K562 (cell line): ENCODE measurements around the gene C12orf54. TPM values are rescaled to one million over a fixed set of nuclear protein-coding genes. Genes with fewer than 3 reads are reported as not detected.

ENCODE experiments used
- ATAC-seq: fragments of 200-7000 bp; cut with Tn5 transposase; 3 replicates; pipeline ENCODE4 v1.9.1; 2020; ENCODE audit warnings: moderate library complexity
- BruUV-seq: library from RNA; stranded (reverse); fragments of 400-500 nt; replicated peaks from 2 replicates; lab custom pipeline; 2021; lab: Mats Ljungman, UMichigan
- CTCF ChIA-PET: fragments of 300-600 bp; formaldehyde crosslinking; extraction: SDS; loops from one replicate; lab custom pipeline; 2021; ENCODE audit warnings: low intra/inter-chr PET ratio; lab: Yijun Ruan, JAX
- POLR2A ChIA-PET: fragments of 300-600, 350-650 bp; sonication (Branson Sonifier 250); formaldehyde crosslinking; extraction: SDS; loops from one replicate; lab custom pipeline; 2021; ENCODE audit warnings: antibody characterized with exemption, inconsistent platforms; lab: Yijun Ruan, JAX
- DNase-seq, 4 experiments: peaks; one replicate each; pipeline versions ENCODE4 v3.0.0 to v3.0.0-alpha.2; 2011 to 2018; ENCODE audit warnings: low spot score in 3 of 4, mixed read lengths in 3 of 4; ENCODE audit errors: extremely low read depth in 1 of 4
- FAIRE-seq: peaks from 2 replicates; lab custom pipeline; 2011; peaks lifted over from hg19 to GRCh38; lab: Jason Lieb, UNC
- H2AFZ ChIP-seq: 2 replicates; pipeline ENCODE4 v1.6.0; 2011; ENCODE audit warnings: low read depth, low read length, control low read depth, inconsistent platforms
- H3K27ac ChIP-seq: fragments of 200-600 bp; 3 replicates; pipeline ENCODE4 v1.8.0; 2011; ENCODE audit warnings: low read depth, mild to moderate bottlenecking, control low read depth, inconsistent platforms, low read length, moderate library complexity, mixed read lengths; ENCODE audit errors: extremely low read depth
- H3K27me3 ChIP-seq, 2 experiments: fragments of 300-600 bp in 1 of 2; 2 replicates in 1 of 2; 3 replicates in 1 of 2; pipeline versions ENCODE4 v1.6.0 to v1.8.0; 2011; ENCODE audit warnings: inconsistent platforms in 2 of 2, low read length in 2 of 2, mild to moderate bottlenecking in 1 of 2, mixed read lengths in 1 of 2, moderate library complexity in 1 of 2; ENCODE audit not compliant: control insufficient read depth in 2 of 2, insufficient read depth in 2 of 2
- H3K36me3 ChIP-seq: fragments of 300-600 bp; 3 replicates; pipeline ENCODE4 v1.8.0; 2011; ENCODE audit warnings: mild to moderate bottlenecking, low read length, inconsistent platforms; ENCODE audit not compliant: control insufficient read depth, insufficient read depth
- H3K4me1 ChIP-seq, 2 experiments: fragments of 200-600 bp in 1 of 2; replicated peaks in 1 of 2; 2 replicates in 1 of 2; 3 replicates in 1 of 2; pipeline versions ENCODE4 v1.5.1 to v1.8.0; 2011; ENCODE audit warnings: inconsistent platforms in 2 of 2, low read length in 2 of 2, mild to moderate bottlenecking in 1 of 2, mixed read lengths in 1 of 2, moderate library complexity in 1 of 2; ENCODE audit not compliant: control insufficient read depth in 2 of 2, insufficient read depth in 2 of 2
- H3K4me2 ChIP-seq: 2 replicates; pipeline ENCODE4 v1.6.1; 2011; ENCODE audit warnings: low read length, control low read depth, inconsistent platforms, mixed read lengths; ENCODE audit not compliant: insufficient read depth
- H3K4me3 ChIP-seq: fragments of 200-600 bp; sonication (generic), shearing (Covaris generic); 2 replicates; pipeline ENCODE4 v1.5.1; 2016; ENCODE audit warnings: control low read depth, inconsistent platforms
- H3K79me2 ChIP-seq: fragments of 200-600 bp; 3 replicates; pipeline ENCODE4 v1.8.0; 2011; ENCODE audit warnings: low read length, inconsistent platforms; ENCODE audit not compliant: control insufficient read depth, insufficient read depth
- H3K9ac ChIP-seq, 2 experiments: 2 replicates each; pipeline versions ENCODE4 v1.6.0 to v1.6.1; 2011; ENCODE audit warnings: low read depth in 2 of 2, low read length in 2 of 2, control low read depth in 1 of 2, inconsistent platforms in 1 of 2, mild to moderate bottlenecking in 1 of 2, mixed read lengths in 1 of 2; ENCODE audit not compliant: insufficient read depth in 1 of 2
- H3K9me1 ChIP-seq: one replicate; pipeline ENCODE4 v1.6.0; 2011; ENCODE audit warnings: inconsistent platforms, mild to moderate bottlenecking, low read length, moderate library complexity; ENCODE audit not compliant: control insufficient read depth, insufficient read depth
- H3K9me3 ChIP-seq: replicated peaks from 2 replicates; pipeline ENCODE4 v1.5.1; 2011; ENCODE audit warnings: low read depth, low read length, inconsistent platforms; ENCODE audit not compliant: control insufficient read depth, insufficient read depth
- H4K20me1 ChIP-seq: replicated peaks from 2 replicates; pipeline ENCODE4 v1.6.1; 2011; ENCODE audit warnings: low read length, inconsistent platforms, mixed read lengths; ENCODE audit not compliant: control insufficient read depth, insufficient read depth
- CSDE1 ChIP-seq, 2 experiments: fragments of 450-650 bp; IDR thresholded peaks; 2 replicates each; pipeline ENCODE4 v1.6.1; 2016; ENCODE audit warnings: mild to moderate bottlenecking in 1 of 2
- ESRRA ChIP-seq: fragments of 450-650 bp; IDR thresholded peaks from 2 replicates; pipeline ENCODE4 v1.6.1; 2014; ENCODE audit warnings: low read depth, mild to moderate bottlenecking, moderate library complexity, borderline replicate concordance
- HCFC1 ChIP-seq: IDR thresholded peaks from 2 replicates; pipeline ENCODE4 v1.6.1; 2012; ENCODE audit warnings: low read depth, low read length, improper control_type of control experiment
- JUND ChIP-seq, 2 experiments: IDR thresholded peaks; 2 replicates in 1 of 2; 3 replicates in 1 of 2; pipeline ENCODE4 v1.6.1; 2011; ENCODE audit warnings: borderline replicate concordance in 2 of 2, low read depth in 2 of 2, low read length in 2 of 2, improper control_type of control experiment in 1 of 2, missing biosample characterization in 1 of 2, missing genetic modification characterization in 1 of 2, missing genetic modification reagents in 1 of 2
- MECOM ChIP-seq: fragments of 250-450 bp; sonication (Bioruptor Pico); IDR thresholded peaks from 2 replicates; pipeline ENCODE4 v1.8.0; 2022; ENCODE audit warnings: inconsistent platforms
- NFIX ChIP-seq: fragments of 250-450 bp; sonication (Bioruptor Pico); IDR thresholded peaks from 2 replicates; pipeline ENCODE4 v1.4.0; 2020; ENCODE audit warnings: low read depth, mild to moderate bottlenecking, moderate library complexity
- PBX2 ChIP-seq, 2 experiments: IDR thresholded peaks in 1 of 2; conservative IDR thresholded peaks in 1 of 2; 2 replicates each; pipeline ENCODE4 v1.6.1; 2016; ENCODE audit warnings: low read depth in 2 of 2, mild to moderate bottlenecking in 1 of 2, missing compliant biosample characterization in 1 of 2, missing genetic modification characterization in 1 of 2, moderate library complexity in 1 of 2
- POLR2A ChIP-seq: fragments of 450-650 bp; conservative IDR thresholded peaks from 2 replicates; pipeline ENCODE4 v1.6.1; 2016
- POLR3A ChIP-seq: IDR thresholded peaks from 2 replicates; pipeline ENCODE4 v1.6.1; 2011; ENCODE audit warnings: borderline replicate concordance, mild to moderate bottlenecking, moderate library complexity; ENCODE audit not compliant: insufficient read length, insufficient read depth; ENCODE audit errors: extremely low read depth
- RBM25 ChIP-seq: fragments of 200-400 bp; formaldehyde crosslinking; IDR thresholded peaks from 2 replicates; pipeline ENCODE4 v1.6.1; 2018; ENCODE audit warnings: low read length, low read depth, moderate library complexity; ENCODE audit not compliant: severe bottlenecking
- SOX6 ChIP-seq: fragments of 450-650 bp; IDR thresholded peaks from 2 replicates; pipeline ENCODE4 v1.6.1; 2014; ENCODE audit warnings: mild to moderate bottlenecking
- TCF3 ChIP-seq: sonication (generic); formaldehyde crosslinking; IDR thresholded peaks from 2 replicates; pipeline ENCODE4 v1.4.0; 2020; ENCODE audit warnings: mild to moderate bottlenecking, missing genetic modification reagents
- ZNF146 ChIP-seq: IDR thresholded peaks from one replicate; pipeline ENCODE4 v1.6.1; 2018; ENCODE audit warnings: missing compliant biosample characterization; ENCODE audit not compliant: unreplicated experiment
- WGBS: fragments of 100-300 bp; shearing (Covaris generic); methylation state at CpG from one replicate; pipeline ENCODE4 v1.1.6; 2016; ENCODE audit warnings: low coverage, mixed read lengths; ENCODE audit not compliant: insufficient coverage; ENCODE audit errors: missing lambda C conversion rate; 5-methylcytosine and 5-hydroxymethylcytosine counted together
- in situ Hi-C: fragments of 300-500 bp; cut with MboI; formaldehyde crosslinking; loops from 4 replicates; pipeline ENCODE4 v1.15.0; 2018; ENCODE audit warnings: inconsistent platforms, mixed read lengths
- intact Hi-C: fragments of 100-400 bp; cut with micrococcal nuclease; formaldehyde crosslinking; loops from 2 replicates; pipeline ENCODE4 v1.14.2; 2022
- polyA plus RNA-seq, 8 experiments: library from polyadenylated mRNA; depleted of rRNA in 4 of 8; stranded (reverse) in 5 of 8; unstranded in 3 of 8; fragments of >200 nt; fragmentation: Nextera tagmentation in 2 of 8; fragmentation: Illumina TruSeq in 1 of 8; extraction: Ambion mirVana in 2 of 8; extraction: Trizol in 1 of 8; gene quantifications; 2 replicates each; pipeline versions ENCODE4 v1.2.1 to v1.2.3, GENCODE V29; 2011 to 2014; ENCODE audit warnings: inconsistent platforms in 1 of 8, missing spikeins in 1 of 8
- total RNA-seq, 7 experiments: library from RNA; depleted of rRNA in 6 of 7; stranded (reverse); fragments of >200 nt in 6 of 7; fragmentation: Illumina TruSeq in 2 of 7; extraction: Trizol in 2 of 7; gene quantifications; 2 replicates each; pipeline versions ENCODE4 v1.2.1 to v1.2.3, GENCODE V29; 2011 to 2021; ENCODE audit warnings: low replicate concordance in 1 of 7

The C12orf54 gene
- total and polyA plus RNA-seq, 9 of the 15 experiments (the other 6 are each of a cell fraction or from before 2014, with no cell fraction given), result not detected

- H3K79me2 ChIP-seq, result no peaks in the 10 kb centered on the region
- TF ChIP-seq CSDE1 (IDR thresholded peaks at IDR 0.05) (no peak), SOX6 (no peak), ZNF146 (CRISPR knock-in tag) (peak; percentile 89), RBM25 (peak; percentile 31)
- TF ChIP-seq, all 486 proteins: peak for 2
- Histone ChIP-seq H4K20me1 (no peaks in the 10 kb centered on the region), H3K4me1 (peaks cover 0 to 12% of the 10 kb centered on the region in 2 experiments; a peak in 3 of 5 replicates), H3K36me3 (no peaks in the 10 kb centered on the region), H3K9me1 (no peaks in the 10 kb centered on the region), H3K9ac (no peak overlapping the region), H3K27me3 (0 out of 5 replicates have a peak, but pooled peaks cover 0 to 4% of the 10 kb centered on the region in 2 experiments), H3K4me3 (no peak overlapping the region), H3K4me2 (no peak overlapping the region), H2AFZ (no peak overlapping the region), H3K9me3 (no peaks in the 10 kb centered on the region), H3K27ac (no peak overlapping the region)
- no peak for DNase-seq
- POLR2A ChIA-PET, result interaction anchor here (1.0 to 1.2 kb wide), 2 partner anchors 9 to 250 kb away, joined by 3 read pairs; no protein-coding TSS in a partner anchor
- intact Hi-C loops, result loop anchor here (2.0 kb wide), 1 partner anchor 204 kb away; no protein-coding TSS in a partner anchor
- 0% methylated on average over 2 of the region's 2 CpGs for WGBS
- no peak for FAIRE-seq
- in situ Hi-C loops, result no loop called here
- no TSS peak for BruUV-seq
- ATAC-seq, result no peak
- CTCF ChIA-PET, result interaction anchor here (1.2 kb wide), 1 partner anchor 512 kb away, joined by 3 read pairs; no protein-coding TSS in a partner anchor
Observed at GRCh38 chr12:48455116-48455515, 27.2 kb upstream of the C12orf54 start.

GRCh38 chr12:48459259-48459658 is 23.0 kb upstream of the C12orf54 start:
- peak; percentile 57 for FAIRE-seq
- TF ChIP-seq TCF3 (CRISPR knock-in tag) (peak; percentile 52), NFIX (CRISPR knock-in tag) (no peak), JUND (IDR thresholded peaks at IDR 0.05; ENCODE audit: borderline replicate concordance, low read depth, low read length) (peak; percentile 59; the same call in 1 of the 2 replicates), JUND (tag; IDR thresholded peaks at IDR 0.05; ENCODE audit: borderline replicate concordance, low read depth, low read length) (peak; percentile 65; the same call in 2 of the 3 replicates), HCFC1 (no peak), PBX2 (CRISPR knock-in tag; IDR thresholded peaks at IDR 0.05; ENCODE audit: low read depth) (no peak), PBX2 (tag; conservative IDR thresholded peaks at IDR 0.05; ENCODE audit: low read depth) (peak; percentile 26; the same call in 1 of the 2 replicates), POLR2A (no peak), POLR3A (no peak), MECOM (CRISPR knock-in tag) (peak; percentile 23; the same call in 1 of the 2 replicates), ESRRA (no peak)

More at GRCh38 chr12:48459259-48459658, 23.0 kb upstream of the C12orf54 start:
- 0% methylated on average over 6 of the region's 6 CpGs for WGBS
- no TSS peak for BruUV-seq
- in situ Hi-C loops, result no loop called here
- intact Hi-C loops, result no loop called here
- no peak overlapping the region for H3K9ac ChIP-seq
- DNase-seq (peak in 2 of 4 experiments; percentile 14 to 55), ATAC-seq (peak; percentile 52; the same call in 2 of the 3 replicates)
- no peak overlapping the region for H2AFZ ChIP-seq
- H3K4me3 ChIP-seq, result no peak overlapping the region
- H3K36me3 ChIP-seq, result no peaks in the 10 kb centered on the region
- H3K4me1 ChIP-seq, result peaks cover 0 to 13% of the 10 kb centered on the region in 2 experiments; a peak in 3 of 5 replicates
- H3K4me2 ChIP-seq, result peak overlapping the region; percentile 35; the same call in 1 of the 2 replicates
- POLR2A ChIA-PET, result no interaction called here
- H4K20me1 ChIP-seq, result no peaks in the 10 kb centered on the region
- H3K79me2 ChIP-seq, result no peaks in the 10 kb centered on the region
- no peaks in the 10 kb centered on the region for H3K9me1 ChIP-seq
- CTCF ChIA-PET, result no interaction called here
- H3K27me3 ChIP-seq, result 0 out of 5 replicates have a peak, but pooled peaks cover 0 to 4% of the 10 kb centered on the region in 2 experiments
- no peaks in the 10 kb centered on the region for H3K9me3 ChIP-seq
- H3K27ac ChIP-seq, result no peak overlapping the region
